GM20000 (cell line): ENCODE results near the gene HAGH.

ENCODE experiments used
- DNase-seq: peaks from one replicate; pipeline ENCODE4 v3.0.0; 2012; ENCODE audit warnings: low spot score
- TF ChIP-seq, protein P1 (sequence below): IDR thresholded peaks from 2 replicates; pipeline ENCODE4 v1.5.1; 2012; ENCODE audit warnings: mild to moderate bottlenecking, control low read depth; ENCODE audit errors: extremely low read depth, missing control alignments

Gene HAGH

GRCh38 chr16:1821861-1822611 lies 4.6 kb downstream of the HAGH start:
- TF ChIP-seq, protein P1, sequence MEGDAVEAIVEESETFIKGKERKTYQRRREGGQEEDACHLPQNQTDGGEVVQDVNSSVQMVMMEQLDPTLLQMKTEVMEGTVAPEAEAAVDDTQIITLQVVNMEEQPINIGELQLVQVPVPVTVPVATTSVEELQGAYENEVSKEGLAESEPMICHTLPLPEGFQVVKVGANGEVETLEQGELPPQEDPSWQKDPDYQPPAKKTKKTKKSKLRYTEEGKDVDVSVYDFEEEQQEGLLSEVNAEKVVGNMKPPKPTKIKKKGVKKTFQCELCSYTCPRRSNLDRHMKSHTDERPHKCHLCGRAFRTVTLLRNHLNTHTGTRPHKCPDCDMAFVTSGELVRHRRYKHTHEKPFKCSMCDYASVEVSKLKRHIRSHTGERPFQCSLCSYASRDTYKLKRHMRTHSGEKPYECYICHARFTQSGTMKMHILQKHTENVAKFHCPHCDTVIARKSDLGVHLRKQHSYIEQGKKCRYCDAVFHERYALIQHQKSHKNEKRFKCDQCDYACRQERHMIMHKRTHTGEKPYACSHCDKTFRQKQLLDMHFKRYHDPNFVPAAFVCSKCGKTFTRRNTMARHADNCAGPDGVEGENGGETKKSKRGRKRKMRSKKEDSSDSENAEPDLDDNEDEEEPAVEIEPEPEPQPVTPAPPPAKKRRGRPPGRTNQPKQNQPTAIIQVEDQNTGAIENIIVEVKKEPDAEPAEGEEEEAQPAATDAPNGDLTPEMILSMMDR, result no peak
- no peak for DNase-seq

DNA sequence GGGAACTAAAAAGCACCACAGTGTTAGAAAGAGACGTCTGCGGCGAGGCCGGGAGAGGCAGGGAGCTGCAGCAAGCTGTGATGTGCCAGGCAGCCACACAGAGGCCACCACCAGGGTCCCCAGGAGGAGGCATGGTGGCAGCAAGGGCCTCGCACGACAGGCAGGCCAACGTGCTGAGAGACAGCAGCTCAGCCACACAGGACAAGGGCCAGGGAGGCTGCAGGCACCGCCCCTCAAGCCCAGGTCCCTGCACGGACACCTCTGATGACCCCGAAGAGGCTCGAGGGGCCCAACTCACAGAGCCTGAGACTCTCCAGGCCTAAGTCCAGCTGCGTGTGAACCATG lies 5.7 kb downstream of the HAGH start:
- DNase-seq, result no peak
- TF ChIP-seq, protein P1, result no peak

GRCh38 chr16:1820096-1820945 lies 6.3 kb downstream of the HAGH start:
- DNase-seq, result no peak
- TF ChIP-seq, protein P1, result no peak

- TF ChIP-seq, protein P1, result no peak
- no peak for DNase-seq
Observed at GRCh38 chr16:1819611-1820010, 7.0 kb downstream of the HAGH start.

- TF ChIP-seq, protein P1, result no peak
- DNase-seq, result no peak
Observed at GRCh38 chr16:1818873-1819525, 7.6 kb downstream of the HAGH start.

DNA sequence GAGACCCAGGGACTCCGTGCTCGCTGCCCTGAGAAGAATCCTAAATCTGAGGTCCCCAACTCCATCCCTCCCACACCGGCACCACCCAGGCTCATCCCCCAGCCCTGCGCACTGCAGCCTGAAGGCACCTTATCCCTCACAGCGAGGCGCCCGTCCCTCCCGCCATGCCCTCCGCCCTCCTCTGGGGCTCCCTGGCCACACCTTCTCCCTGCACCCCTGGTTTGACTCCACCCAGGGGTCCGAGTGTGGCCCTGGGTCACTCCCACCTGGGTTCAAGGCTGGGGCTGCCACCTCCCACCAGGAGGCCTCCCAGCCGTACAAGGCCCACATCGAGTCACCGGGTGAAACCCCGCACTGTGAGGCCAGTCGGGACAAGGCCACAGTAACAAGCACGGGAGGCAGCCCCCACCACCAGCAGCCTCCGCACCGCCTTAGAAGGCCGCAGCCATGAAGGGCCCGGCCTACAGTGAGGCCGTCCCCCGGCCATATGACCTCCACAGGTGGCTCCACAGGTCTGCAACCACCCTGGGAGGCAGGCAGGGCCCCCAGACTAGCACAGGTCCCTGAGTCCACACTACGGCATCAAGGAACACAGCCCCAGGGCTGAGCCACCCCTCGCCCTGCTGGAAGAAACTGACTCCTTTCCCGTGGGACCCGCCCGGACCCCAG lies 8.3 kb downstream of the HAGH start:
- no peak for DNase-seq
- TF ChIP-seq, protein P1, result no peak
